Thoracic aorta endothelial cell (primary cell): ENCODE results near the gene TESMIN. TPM values are rescaled to one million over a fixed set of nuclear protein-coding genes. Genes with fewer than 3 reads are reported as not detected.

ENCODE experiments used
- total RNA-seq: library from RNA; depleted of rRNA; stranded (reverse); fragments of >200 nt; gene quantifications from 2 replicates; pipeline ENCODE4 v1.2.3, GENCODE V29; 2012

The TESMIN gene
- 2.1 and 2.4 TPM in 2 replicates for total RNA-seq

DNA sequence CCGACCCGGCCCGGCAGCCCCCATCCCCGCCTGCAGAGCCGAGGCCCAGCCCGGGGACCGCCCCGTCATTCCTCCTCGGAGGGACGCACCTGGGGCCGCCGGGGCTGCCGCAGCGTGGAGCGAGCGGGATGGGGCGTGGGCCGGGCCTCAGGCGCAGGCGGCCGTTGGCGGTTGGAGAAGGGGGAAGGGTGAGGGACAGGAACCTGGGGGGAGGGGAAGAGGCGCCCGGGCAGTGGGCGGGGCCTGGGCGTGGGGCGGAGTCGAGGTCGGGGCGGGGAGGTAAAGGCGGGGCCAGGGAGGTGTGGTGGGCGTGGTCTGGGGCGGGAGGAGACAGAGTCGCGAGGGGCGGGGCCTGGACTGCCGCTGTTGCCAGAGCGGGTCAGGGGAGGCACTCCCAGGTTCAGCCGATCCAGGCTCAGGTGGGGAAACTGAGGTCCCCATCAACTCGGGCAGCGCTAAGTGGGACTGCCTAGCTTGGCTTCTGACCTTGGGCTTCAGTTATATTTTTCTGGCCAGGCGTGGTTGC, at the start of gene TESMIN:
Gene TESMIN (minus strand): TSS at position 190 of the 526 bp plus-strand sequence. CDS start 860 bp downstream, outside the sequence.

DNA sequence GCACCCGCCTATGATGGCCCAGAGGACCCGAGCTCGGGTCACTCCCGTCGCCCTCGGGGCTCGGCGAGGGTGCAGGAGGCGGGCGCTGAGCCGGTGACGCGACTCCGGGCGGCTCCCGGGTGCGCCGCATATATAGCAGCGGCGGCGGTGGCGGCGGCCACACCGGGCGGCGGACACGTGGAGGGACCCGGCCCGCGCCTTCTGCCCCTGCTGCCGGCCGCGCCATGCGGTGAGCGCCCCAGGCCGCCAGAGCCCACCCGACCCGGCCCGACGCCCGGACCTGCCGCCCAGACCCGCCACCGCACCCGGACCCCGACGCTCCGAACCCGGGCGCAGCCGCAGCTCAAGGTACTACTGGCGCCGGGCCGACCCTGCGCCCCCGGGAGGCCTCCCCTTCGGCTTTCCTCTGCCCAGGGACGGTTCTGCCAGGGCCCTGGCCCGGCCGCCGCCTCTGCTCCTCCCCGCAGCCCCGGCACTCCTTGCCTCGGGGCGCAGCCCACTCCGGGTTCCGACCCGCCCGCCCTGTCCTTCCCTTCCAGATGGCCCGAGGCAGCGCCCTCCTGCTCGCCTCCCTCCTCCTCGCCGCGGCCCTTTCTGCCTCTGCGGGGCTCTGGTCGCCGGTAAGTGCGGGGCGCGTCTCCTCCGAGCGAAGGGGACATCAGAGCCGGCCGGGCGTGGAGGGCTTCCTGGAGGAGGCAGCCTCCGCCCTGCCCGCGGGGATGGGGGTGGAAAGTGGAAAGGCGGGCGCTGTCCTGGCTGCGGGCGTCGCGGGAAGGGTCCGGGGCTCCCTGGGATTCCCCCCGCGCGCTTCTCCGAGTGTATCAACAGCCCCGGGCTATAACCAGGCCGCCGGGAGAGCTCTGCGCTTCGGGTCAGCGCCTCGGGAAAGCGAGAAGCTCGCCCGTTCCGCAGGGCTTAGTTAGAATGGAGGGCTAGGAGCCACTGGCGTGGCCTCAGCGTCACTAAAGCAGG, 66.6 kb downstream of the TESMIN start, which contains the start of gene GAL:
Gene GAL (plus strand): TSS at position 160 of the 972 bp plus-strand sequence. CDS start 380 bp downstream, at position 540.

Other genes starting within 250 kb of the TESMIN start
- 5.3 and 9.3 TPM in 2 replicates for gene GAL, start 67.0 kb downstream of the TESMIN start, total RNA-seq
- 73.1 and 80.7 TPM in 2 replicates for gene CPT1A, start 90.4 kb upstream of the TESMIN start, total RNA-seq
- gene MRPL21, start 152.3 kb upstream of the TESMIN start, total RNA-seq = 66.1 and 74.6 TPM in 2 replicates
- 17.7 and 19.2 TPM in 2 replicates for gene IGHMBP2, start 152.4 kb upstream of the TESMIN start, total RNA-seq
- not detected in 2 replicates for gene MRGPRD, start 229.5 kb upstream of the TESMIN start, total RNA-seq